GM13977 (cell line): ENCODE data around the gene DCAF15.

Experiments
- DNase-seq: peaks from one replicate; pipeline ENCODE4 v3.0.0; 2012; ENCODE audit warnings: low spot score
- in situ Hi-C: fragments of 300-500 bp; cut with MboI; formaldehyde crosslinking; loops from one replicate; pipeline ENCODE4 v1.12.0; 2022; ENCODE audit warnings: low sequenced_read_pairs, low pct_unique_long_range_greater_than_20kb, mixed read lengths, inconsistent platforms; ENCODE audit not compliant: unreplicated experiment
- TF ChIP-seq, protein P1 (sequence below): IDR thresholded peaks from 2 replicates; pipeline ENCODE4 v1.5.1; 2012; ENCODE audit warnings: mild to moderate bottlenecking, control low read depth; ENCODE audit not compliant: insufficient read depth; ENCODE audit errors: extremely low read depth, missing control alignments

DCAF15 gene

GRCh38 chr19:13977803-13978202, 25.5 kb downstream of the DCAF15 start:
- no peak for DNase-seq
- in situ Hi-C loops = no loop called here
- TF ChIP-seq, protein P1, sequence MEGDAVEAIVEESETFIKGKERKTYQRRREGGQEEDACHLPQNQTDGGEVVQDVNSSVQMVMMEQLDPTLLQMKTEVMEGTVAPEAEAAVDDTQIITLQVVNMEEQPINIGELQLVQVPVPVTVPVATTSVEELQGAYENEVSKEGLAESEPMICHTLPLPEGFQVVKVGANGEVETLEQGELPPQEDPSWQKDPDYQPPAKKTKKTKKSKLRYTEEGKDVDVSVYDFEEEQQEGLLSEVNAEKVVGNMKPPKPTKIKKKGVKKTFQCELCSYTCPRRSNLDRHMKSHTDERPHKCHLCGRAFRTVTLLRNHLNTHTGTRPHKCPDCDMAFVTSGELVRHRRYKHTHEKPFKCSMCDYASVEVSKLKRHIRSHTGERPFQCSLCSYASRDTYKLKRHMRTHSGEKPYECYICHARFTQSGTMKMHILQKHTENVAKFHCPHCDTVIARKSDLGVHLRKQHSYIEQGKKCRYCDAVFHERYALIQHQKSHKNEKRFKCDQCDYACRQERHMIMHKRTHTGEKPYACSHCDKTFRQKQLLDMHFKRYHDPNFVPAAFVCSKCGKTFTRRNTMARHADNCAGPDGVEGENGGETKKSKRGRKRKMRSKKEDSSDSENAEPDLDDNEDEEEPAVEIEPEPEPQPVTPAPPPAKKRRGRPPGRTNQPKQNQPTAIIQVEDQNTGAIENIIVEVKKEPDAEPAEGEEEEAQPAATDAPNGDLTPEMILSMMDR = no peak

- TF ChIP-seq, protein P1 = no peak
- no peak for DNase-seq
- in situ Hi-C loops = no loop called here
Observed at GRCh38 chr19:13978351-13979243, 26.3 kb downstream of the DCAF15 start.

DNA sequence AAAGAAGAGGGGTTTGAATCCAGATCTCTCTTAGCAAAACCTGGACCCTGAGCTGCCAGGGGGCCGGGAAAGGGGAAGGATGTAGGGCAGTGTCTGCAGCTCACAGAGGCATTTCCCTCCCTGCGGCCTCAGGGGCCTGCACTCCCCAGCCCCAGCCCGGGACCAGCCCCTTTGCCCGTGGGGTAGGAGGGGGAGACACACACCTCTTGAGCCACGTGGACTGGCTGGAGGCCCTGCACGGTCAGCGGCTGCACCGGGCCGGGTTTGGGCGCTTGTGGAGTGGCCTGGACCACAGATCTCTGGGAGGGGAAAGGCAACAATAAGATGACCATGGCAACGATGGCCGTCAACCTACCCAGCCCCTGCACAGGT, 26.9 kb downstream of the DCAF15 start:
- in situ Hi-C loops = no loop called here
- TF ChIP-seq, protein P1 = no peak
- DNase-seq = no peak

DNA sequence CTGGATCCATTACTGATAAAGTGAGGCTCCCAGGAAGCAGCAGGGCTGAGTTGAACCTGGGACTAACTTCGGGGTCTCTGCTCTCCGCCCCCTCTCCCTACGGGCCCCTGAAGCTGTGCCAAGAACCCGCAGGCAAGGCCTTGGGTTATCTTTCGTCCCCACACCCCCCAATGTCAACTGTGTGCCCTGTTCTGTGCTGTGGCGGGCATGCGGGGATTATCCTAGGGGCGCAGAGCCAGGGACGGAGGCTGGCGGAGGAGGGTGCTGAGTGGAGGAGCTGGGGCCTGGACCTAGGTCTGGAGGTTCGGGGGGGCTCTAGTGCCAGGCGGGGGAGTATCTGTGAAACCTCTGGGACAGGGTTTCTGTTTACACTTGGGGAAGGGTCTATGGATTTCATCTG, 27.4 kb downstream of the DCAF15 start:
- in situ Hi-C loops = no loop called here
- no peak for DNase-seq
- TF ChIP-seq, protein P1 = no peak

DNA sequence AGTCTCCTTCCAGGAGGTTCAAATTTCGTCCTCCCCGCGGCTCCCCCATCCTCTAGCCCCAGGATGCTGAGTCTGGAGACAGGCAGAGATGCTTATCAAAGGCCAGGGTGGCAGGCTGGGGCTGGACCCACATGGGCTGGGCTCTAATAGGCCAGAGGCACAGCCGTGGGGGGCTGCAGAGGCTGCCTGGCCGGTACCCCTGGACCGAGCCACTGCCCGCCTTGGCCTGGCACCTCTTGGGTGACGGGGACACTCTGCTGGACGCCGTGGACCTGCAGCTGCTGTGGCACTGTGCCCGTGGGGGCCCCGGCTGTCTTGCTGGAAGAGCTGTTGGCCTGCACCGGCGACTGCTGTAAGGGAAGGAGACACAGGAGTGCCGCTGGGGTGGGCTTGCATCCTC, 28.0 kb downstream of the DCAF15 start:
- in situ Hi-C loops = no loop called here
- DNase-seq = no peak
- TF ChIP-seq, protein P1 = no peak

DNA sequence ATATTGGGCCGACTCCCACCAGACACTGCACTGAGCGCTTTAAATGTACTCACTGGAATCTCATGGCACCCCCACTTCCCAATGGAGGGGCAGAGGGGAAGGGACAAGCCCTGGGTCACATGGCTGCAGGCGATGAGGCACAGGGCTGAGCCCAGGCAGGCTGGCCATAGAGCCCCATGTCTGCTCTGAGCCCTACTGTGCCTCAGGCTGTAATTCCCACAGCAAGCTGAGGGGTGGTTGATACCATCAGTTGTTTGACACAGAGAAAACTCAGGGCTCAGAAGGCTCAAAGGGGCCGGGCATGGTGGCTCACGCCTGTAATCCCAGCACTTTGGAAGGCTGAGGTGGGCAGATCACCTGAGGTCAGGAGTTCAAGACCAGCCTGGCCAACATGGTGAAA, 28.7 kb downstream of the DCAF15 start:
- TF ChIP-seq, protein P1 = no peak
- in situ Hi-C loops = no loop called here

More for the DNA sequence above, 28.7 kb downstream of the DCAF15 start:
- no peak for DNase-seq
